Measurements from ENCODE around the gene CDK5RAP1. TPM values are rescaled to one million over a fixed set of nuclear protein-coding genes. Genes with fewer than 3 reads are reported as not detected.
A peak's percentile ranks its signal among the peaks of the same experiment; 100 is the strongest.

The CDK5RAP1 gene
- total RNA-seq, 1 donor from 2014 or later: 50.5 TPM

DNA sequence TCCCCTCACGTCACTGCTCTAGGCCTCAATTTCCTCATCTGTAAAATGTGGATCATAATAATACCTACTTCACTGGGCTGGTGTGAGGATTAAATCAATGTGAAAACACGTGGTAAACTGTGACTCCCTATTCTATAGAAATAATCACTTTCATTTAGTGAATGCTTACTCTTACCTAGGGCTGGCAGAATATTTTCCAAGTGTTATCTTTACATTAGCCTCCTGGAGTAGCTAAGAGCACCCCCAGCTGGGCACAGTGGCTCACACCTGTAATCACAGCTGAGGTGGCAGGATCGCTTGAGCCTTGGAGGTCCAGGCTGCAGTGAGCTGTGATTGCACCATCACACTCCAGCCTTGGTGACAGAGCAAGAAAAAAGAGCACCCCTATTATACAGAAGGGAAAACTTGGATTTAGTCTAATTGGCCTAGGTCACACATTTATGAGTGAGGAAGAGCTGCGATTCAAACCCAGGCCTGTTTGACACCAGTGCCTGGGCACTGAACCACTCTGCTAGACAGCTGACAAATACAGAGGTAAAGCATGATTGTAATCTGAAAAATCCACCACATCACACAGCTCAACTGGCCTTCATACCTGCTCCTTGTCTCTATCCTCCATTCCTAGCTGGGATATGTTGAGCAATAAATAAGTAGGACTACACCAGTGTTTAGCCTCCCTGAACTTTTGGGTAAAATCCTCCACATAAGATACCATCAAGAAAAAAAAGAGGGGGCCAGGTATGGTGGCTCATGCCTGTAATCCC lies 43.7 kb upstream of the CDK5RAP1 start:
- ATAC-seq (ENCODE audit: low read depth) (no peak), DNase-seq (no peak)
- peak overlapping the region; percentile 83 for H3K27ac Mint-ChIP-seq
- no peaks in the 10 kb centered on the region for H3K9me3 Mint-ChIP-seq
- H3K27me3 Mint-ChIP-seq: no peaks in the 10 kb centered on the region
- no peak for TF ChIP-seq CTCF (IDR thresholded peaks at IDR 0.05)
- intact Hi-C loops (cut with micrococcal nuclease): loop anchor here (1.0 to 10.0 kb wide), 6 partner anchors 36 to 667 kb away; partner anchors contain the start of genes ACTL10, CHMP4B and EIF2S2
- H3K4me3 Mint-ChIP-seq: peak overlapping the region; percentile 89
- ChIA-PET CTCF (interaction anchor here (0.6 to 1.3 kb wide), 4 partner anchors 9 to 222 kb away, joined by 3 to 5 read pairs (median 4); partner anchors contain the start of gene ACTL10), POLR2A (interaction anchor here (0.6 to 3.0 kb wide), 9 partner anchors 16 to 667 kb away, joined by 3 to 37 read pairs (median 7); partner anchors contain the start of genes ACTL10, CBFA2T2, CDK5RAP1 and EIF2S2)
- H3K4me1 Mint-ChIP-seq: peaks cover 29% of the 10 kb centered on the region
- H3K36me3 Mint-ChIP-seq (ENCODE audit: low read depth): peaks cover 3% of the 10 kb centered on the region

DNA sequence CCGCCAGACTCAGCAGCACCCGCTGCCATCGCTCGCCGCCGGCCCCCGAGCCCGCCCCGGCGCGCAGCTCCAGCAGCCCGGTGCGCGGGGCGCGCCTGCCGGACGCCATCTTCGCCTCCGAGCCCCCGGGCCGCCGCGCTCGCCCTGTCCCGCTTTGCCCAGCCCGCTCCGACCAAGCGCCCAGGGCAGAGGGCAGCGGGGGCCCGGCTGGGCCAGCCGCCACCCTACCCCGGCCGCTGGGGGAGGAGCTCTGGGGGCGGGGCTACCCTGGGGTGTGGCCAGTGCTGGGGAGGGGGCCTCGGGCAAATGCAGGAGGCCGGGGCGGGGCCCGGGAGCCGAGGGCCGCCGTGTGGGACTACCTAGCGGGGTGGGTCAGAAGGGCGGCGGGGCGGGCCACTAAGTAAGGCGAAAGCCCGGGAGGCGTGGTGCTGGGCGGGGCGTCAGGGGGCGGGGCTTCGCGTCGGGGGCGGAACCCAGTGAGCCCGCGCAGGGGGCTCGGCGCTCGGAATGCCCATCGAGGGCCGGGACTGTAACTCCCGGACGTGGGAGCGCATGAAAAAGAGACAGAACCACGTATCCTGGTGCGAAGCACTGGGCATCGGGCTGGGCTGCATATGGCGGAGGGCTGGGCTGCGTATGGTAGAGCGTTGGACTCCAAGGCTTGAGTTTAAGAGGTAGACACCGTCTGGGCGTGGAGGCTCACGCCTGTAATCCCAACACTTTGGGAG lies 42.4 kb upstream of the CDK5RAP1 start, which contains the start of gene SNTA1:
Gene SNTA1, minus strand, starts transcription at position 252 of the 728 bp plus-strand sequence. Its CDS starts 143 bp downstream, at position 109.
- ChIA-PET CTCF (interaction anchor here (1.3 kb wide), 1 partner anchor 34 kb away, joined by 3 read pairs; no protein-coding TSS in a partner anchor), POLR2A (interaction anchor here (0.6 to 3.0 kb wide), 11 partner anchors 11 to 668 kb away, joined by 3 to 37 read pairs (median 5); partner anchors contain the start of genes ACTL10, CBFA2T2, CDK5RAP1 and EIF2S2)
- H3K27me3 Mint-ChIP-seq: no peaks in the 10 kb centered on the region
- ATAC-seq (ENCODE audit: low read depth) (peak; percentile 89), DNase-seq (peak; percentile 86)
- H3K4me1 Mint-ChIP-seq: peaks cover 29% of the 10 kb centered on the region
- intact Hi-C loops (cut with micrococcal nuclease): loop anchor here (1.0 to 10.0 kb wide), 8 partner anchors 34 to 669 kb away; partner anchors contain the start of genes ACTL10, CDK5RAP1, CHMP4B and EIF2S2
- no peaks in the 10 kb centered on the region for H3K9me3 Mint-ChIP-seq
- no peak for TF ChIP-seq CTCF (IDR thresholded peaks at IDR 0.05)
- H3K4me3 Mint-ChIP-seq: peak within 1 kb of the TSS; percentile 89
- peak within 1 kb of the TSS; percentile 83 for H3K27ac Mint-ChIP-seq
- H3K36me3 Mint-ChIP-seq (ENCODE audit: low read depth): peaks cover 3% of the 10 kb centered on the region

GRCh38 chr20:33443006-33443511 lies 41.7 kb upstream of the CDK5RAP1 start:
- Mint-ChIP-seq H3K4me3 (peak overlapping the region; percentile 79), H3K4me1 (peaks cover 29% of the 10 kb centered on the region), H3K27me3 (no peaks in the 10 kb centered on the region), H3K36me3 (ENCODE audit: low read depth) (peaks cover 3% of the 10 kb centered on the region), H3K27ac (no peak overlapping the region), H3K9me3 (no peaks in the 10 kb centered on the region)
- no peak for TF ChIP-seq CTCF (IDR thresholded peaks at IDR 0.05)
- DNase-seq: no peak
- ChIA-PET CTCF (no interaction called here), POLR2A (interaction anchor here (0.6 to 3.0 kb wide), 9 partner anchors 11 to 669 kb away, joined by 3 to 37 read pairs (median 5); partner anchors contain the start of genes ACTL10, CBFA2T2, CDK5RAP1 and EIF2S2)
- intact Hi-C loops (cut with micrococcal nuclease): loop anchor here (1.0 to 10.0 kb wide), 5 partner anchors 42 to 669 kb away; partner anchors contain the start of genes CDK5RAP1, EIF2S2 and RALY
- ATAC-seq (ENCODE audit: low read depth): peak; percentile 11

DNA sequence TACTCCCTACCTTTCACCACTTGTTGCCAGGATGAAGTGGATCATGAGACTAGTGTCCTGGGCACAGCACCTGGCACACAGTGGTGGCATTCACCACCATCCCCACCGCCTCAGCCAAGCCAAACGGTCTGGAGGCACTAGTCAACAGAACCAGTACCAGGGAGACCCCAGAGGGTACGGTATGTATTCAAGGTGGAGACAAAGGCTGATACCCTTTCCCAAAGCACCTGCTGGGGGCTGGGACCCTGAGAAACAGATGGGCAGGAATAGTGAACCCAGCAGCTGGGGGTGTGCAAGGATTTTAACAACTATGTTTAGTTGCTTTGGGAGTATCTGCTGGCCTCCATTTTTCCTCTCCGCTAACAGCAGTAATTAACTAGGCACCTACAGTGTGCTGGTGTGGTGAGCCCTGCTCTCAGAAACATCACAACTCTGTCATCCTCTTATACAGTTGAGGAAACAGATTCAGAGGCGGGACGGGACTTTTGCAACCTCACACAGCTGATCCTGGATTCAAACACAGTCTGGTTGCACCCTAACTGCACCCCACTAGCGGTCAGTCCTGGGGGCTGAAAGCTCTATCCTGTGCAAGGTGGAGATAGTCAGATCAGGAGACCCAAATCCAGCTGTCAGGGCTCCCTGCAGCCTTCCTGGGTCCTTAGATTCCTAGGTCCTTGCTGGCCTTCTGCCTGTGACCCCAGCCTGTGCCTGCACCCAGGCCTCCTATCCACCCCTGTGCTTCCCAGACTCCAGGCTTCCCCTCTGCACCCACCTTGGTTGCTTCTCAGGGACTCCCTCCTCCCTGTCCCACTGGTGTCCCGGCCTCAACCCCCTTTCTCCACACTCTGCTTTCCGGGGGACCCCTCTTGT lies 41.1 kb upstream of the CDK5RAP1 start:
- ChIA-PET CTCF (no interaction called here), POLR2A (interaction anchor here (1.0 to 3.0 kb wide), 3 partner anchors 42 to 670 kb away, joined by 3 to 37 read pairs (median 7); partner anchors contain the start of genes CDK5RAP1 and EIF2S2)
- no peak for TF ChIP-seq CTCF (IDR thresholded peaks at IDR 0.05)
- no peaks in the 10 kb centered on the region for H3K9me3 Mint-ChIP-seq
- DNase-seq: no peak
- peaks cover 3% of the 10 kb centered on the region for H3K36me3 Mint-ChIP-seq (ENCODE audit: low read depth)
- peak overlapping the region; percentile 79 for H3K4me3 Mint-ChIP-seq
- no peak for ATAC-seq (ENCODE audit: low read depth)
- peaks cover 29% of the 10 kb centered on the region for H3K4me1 Mint-ChIP-seq
- intact Hi-C loops (cut with micrococcal nuclease): loop anchor here (1.0 to 10.0 kb wide), 5 partner anchors 42 to 670 kb away; partner anchors contain the start of genes CDK5RAP1, EIF2S2 and RALY
- no peak overlapping the region for H3K27ac Mint-ChIP-seq
- no peaks in the 10 kb centered on the region for H3K27me3 Mint-ChIP-seq

Measured in activated B cell treated with CpG ODN at 0.5 μM for 24 hours (primary cell).